Inflammatory macrophage treated with lipopolysaccharide for 1 hour (primary cell): Measurements from ENCODE around the gene DPEP3.
"Not testable (repeated sequence)": the region's sequence is repeated elsewhere in the genome, so short reads cannot be mapped to it uniquely, and the experiment has no call there.

Experiments used
- DNase-seq, 2 donors: peaks; one replicate each; pipeline ENCODE4 v3.0.0-alpha.2; 2020 to 2022

Gene DPEP3, protein sequence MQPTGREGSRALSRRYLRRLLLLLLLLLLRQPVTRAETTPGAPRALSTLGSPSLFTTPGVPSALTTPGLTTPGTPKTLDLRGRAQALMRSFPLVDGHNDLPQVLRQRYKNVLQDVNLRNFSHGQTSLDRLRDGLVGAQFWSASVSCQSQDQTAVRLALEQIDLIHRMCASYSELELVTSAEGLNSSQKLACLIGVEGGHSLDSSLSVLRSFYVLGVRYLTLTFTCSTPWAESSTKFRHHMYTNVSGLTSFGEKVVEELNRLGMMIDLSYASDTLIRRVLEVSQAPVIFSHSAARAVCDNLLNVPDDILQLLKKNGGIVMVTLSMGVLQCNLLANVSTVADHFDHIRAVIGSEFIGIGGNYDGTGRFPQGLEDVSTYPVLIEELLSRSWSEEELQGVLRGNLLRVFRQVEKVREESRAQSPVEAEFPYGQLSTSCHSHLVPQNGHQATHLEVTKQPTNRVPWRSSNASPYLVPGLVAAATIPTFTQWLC

DNA sequence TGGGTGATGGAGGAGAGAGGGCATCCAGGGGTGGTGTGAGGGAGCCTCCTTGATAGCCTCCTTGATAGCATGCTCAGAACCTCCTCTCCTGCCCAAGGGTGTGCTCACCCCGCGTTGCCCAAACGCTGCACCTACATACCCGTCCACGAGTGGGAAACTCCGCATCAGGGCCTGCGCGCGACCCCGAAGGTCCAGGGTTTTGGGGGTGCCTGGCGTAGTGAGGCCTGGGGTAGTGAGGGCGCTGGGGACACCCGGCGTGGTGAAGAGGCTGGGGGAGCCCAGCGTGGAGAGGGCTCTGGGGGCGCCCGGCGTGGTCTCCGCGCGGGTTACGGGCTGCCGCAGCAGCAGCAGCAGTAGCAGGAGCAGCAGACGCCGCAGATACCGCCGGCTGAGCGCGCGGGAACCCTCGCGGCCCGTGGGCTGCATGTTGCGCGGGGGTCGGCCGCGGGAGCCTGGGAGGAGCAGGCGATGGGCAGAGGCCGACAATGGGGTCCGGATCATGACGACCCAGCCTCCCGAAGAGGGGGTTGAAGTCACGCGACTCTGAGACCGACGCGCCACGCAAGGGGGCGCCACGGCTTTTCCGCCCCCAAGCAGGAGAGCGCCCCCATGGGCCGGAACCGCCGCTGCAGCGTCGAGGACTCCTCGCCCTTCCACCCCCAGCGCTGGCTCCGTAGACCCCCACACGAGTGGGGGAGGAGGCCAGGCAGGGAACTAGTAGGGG, at the start of gene DPEP3:
DPEP3 (minus strand) TSS at position 545 of the 724 bp plus-strand sequence; CDS start at position 426, 119 bp downstream.
- DNase-seq: no peak

- no peak for DNase-seq
Observed at GRCh38 chr16:68028996-68029395, 48.7 kb upstream of the DPEP3 start.

GRCh38 chr16:68022728-68023537, 42.6 kb upstream of the DPEP3 start, which contains the start of the genes DDX28 and DUS2:
DDX28 (minus strand) TSS chr16:68023232; CDS start chr16:68023202, 30 bp downstream.
DUS2 (plus strand) TSS chr16:68023284; CDS start chr16:68038024, 14,740 bp downstream.
- peak; percentile 89 to 99 for DNase-seq

GRCh38 chr16:68022278-68022727, 42.0 kb upstream of the DPEP3 start:
- DNase-seq: no peak

GRCh38 chr16:68021490-68021889, 41.2 kb upstream of the DPEP3 start:
- DNase-seq: no peak

GRCh38 chr16:68019167-68019680, 38.9 kb upstream of the DPEP3 start:
- no peak for DNase-seq

GRCh38 chr16:68015681-68016080, 35.4 kb upstream of the DPEP3 start, which contains the start of gene DPEP2NB:
DPEP2NB (minus strand) TSS chr16:68015911; CDS start chr16:68015770, 141 bp downstream.
- DNase-seq: no peak

- peak in 1 of 2 donors; percentile 14 for DNase-seq
Observed at GRCh38 chr16:68013440-68013839, 33.1 kb upstream of the DPEP3 start.

GRCh38 chr16:68009872-68010271, 29.6 kb upstream of the DPEP3 start:
- DNase-seq: not testable (repeated sequence)

DNA sequence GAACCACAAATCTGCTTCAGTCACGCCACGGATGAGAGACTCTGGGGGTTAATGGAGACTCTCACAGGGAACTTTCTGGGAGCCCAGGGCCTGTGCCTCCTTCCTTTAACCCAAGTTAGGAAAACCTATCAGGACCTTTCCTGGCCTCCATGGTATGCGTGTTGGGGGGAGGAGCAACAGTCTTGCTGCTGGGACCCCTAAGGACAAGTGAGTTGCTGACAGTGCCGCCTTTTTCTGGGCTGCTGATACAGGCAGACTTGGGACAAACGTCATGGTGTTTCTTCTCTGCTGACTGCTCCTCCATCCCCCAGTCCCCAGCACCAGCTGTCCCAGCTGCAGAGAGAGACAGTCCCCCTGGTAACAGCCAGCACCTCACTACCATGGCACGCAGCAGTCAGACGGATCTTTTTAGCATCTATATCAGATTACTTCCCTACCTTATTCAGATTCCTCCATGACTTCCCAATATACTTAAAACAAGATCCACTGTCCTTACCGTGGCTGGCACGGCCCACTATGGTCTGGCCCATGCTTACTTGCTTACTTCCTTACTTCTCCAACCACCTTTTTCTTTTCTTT, 28.9 kb upstream of the DPEP3 start:
- DNase-seq: no peak

- DNase-seq: peak; percentile 81 to 96
Observed at GRCh38 chr16:68005786-68006286, 25.5 kb upstream of the DPEP3 start.

GRCh38 chr16:68005211-68005610, 24.9 kb upstream of the DPEP3 start:
- DNase-seq: peak in 1 of 2 donors; percentile 22

DNA sequence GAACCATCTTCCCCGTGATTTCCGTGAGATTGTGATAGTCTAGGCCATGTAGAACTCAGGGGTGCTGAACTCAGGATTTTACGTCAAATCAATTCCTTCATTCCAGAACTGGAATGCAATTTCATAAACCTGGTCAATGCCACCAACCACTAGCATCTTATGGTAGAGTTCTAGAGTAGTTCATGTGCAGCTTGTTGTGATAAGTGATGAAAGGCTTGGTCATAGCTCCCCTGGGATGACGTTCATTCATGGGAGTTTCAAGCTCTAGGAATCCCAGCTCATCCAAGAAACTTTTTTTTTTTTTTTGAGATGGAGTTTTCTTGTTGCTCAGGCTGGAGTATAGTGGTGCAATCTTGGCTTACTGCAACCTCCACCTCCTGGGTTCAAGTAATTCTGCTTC, 22.7 kb upstream of the DPEP3 start:
- DNase-seq: no peak

- DNase-seq: no peak
Observed at GRCh38 chr16:68000450-68000849, 20.2 kb upstream of the DPEP3 start.

DNA sequence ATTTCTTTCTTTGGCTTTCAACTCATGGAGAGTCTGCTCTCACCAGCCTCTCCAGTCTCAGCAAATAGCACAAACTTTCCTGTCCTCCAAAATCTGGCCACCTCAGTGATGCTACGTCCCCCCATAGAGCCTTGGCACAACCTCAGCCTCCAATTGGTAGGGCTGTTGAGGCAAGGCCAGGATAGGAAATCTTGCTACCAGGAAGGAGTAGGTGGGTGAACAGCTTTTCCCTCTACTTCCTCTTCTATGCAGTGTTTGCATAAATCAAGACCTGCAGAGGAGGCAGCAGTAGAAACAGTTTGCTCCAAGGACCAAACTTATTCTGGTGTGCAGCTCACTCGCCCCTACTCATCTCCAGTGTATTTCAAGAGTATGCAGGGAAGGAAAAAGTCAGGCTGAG, 19.7 kb upstream of the DPEP3 start:
- DNase-seq: peak; percentile 62 to 77

DNA sequence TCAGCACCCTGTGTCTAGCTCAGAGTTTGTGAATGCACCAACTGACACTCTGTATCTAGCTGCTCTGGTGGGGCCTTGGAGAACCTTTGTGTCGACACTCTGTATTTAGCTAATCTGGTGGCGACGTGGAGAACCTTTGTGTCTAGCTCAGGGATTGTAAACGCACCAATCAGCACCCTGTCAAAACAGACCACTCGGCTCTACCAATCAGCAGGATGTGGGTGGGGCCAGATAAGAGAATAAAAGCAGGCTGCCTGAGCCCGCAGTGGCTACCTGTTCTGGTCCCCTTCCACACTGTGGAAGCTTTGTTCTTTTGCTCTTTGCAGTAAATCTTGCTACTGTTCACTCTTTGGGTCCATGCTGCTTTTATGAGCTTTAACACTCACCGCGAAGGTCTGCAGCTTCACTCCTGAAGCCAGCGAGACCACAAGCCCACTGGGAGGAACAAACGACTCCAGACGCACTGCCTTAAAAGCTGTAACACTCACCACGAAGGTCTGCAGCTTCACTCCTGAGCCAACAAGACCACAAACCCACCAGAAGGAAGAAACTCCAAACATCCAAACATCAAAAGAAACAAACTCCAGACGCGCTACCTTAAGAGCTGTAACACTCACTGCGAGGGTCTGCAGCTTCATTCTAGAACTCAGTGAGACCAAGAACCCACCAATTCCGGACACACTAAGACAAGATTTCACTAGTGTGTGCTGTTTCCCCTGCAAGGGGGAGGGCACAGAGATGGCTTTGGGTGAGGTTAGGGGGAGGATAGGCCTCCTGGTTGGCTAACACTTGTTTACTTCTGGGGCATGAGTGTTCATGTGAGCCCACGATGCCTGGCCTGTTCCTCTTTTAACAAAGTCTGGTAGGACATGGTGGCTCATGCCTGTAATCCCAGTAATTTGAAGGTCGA, 18.7 kb upstream of the DPEP3 start, which contains the start of gene DPEP2:
DPEP2 (minus strand) TSS at position 706 of the 910 bp plus-strand sequence. CDS start 6,272 bp downstream, outside the sequence.
- DNase-seq: peak; percentile 78 to 90

GRCh38 chr16:67998231-67998778, 18.0 kb upstream of the DPEP3 start:
- DNase-seq: not testable (repeated sequence)

DNA sequence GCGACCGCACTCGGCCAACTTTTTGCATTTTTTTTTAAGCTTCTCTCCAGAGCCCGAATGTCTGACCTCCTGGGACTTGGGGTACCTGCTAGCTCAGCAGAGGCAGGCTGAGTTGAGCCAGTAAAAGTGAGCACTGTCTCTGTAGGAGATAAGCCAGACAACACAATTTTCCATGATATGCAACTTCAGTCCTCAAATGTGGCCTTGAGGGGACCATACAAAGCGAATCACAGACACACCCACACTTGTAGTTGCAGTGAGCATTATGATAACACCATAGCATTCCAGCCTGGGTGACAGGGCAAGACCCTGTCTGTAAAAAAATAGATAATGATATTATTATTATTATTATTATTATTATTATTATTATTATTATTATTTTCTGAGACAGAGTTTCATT, 16.4 kb upstream of the DPEP3 start:
- DNase-seq: no peak

- DNase-seq: peak; percentile 74 to 78
Observed at GRCh38 chr16:67995423-67995822, 15.1 kb upstream of the DPEP3 start.

DNA sequence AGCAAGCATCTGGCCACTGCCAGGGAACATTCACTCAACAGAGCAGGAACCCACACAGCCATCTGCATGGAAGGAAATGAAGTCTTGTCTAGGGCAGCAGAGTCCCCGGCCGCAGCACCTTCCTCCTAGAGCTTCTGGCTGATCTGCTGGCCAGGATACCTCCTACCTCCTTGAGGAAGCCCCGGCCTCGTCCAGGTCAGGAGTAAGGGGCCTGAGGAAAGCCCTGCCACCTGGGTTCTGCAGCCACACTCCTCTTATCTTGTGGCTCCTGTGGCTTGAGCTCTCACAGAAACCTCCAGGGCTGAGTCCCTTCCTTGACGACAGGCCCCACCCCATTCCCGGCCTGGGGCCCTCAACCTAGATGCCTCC, 13.7 kb upstream of the DPEP3 start:
- not testable (repeated sequence) for DNase-seq
